GM12873 (cell line): ENCODE results near the gene ATP6V0C.

Experiments
- CTCF ChIP-seq: IDR thresholded peaks from 2 replicates; pipeline ENCODE4 v1.5.1; 2012; ENCODE audit warnings: low read depth, mild to moderate bottlenecking, moderate library complexity, low read length, control low read depth; ENCODE audit not compliant: insufficient read depth; ENCODE audit errors: missing control alignments

ATP6V0C gene

GRCh38 chr16:2529961-2530628 lies 16.3 kb downstream of the ATP6V0C start:
- TF ChIP-seq CTCF, result no peak

- no peak for TF ChIP-seq CTCF
Measured at GRCh38 chr16:2530629-2531318, 17.0 kb downstream of the ATP6V0C start.

- no peak for TF ChIP-seq CTCF
Measured at GRCh38 chr16:2531371-2531695, 17.6 kb downstream of the ATP6V0C start, which contains the start of gene CEMP1. CEMP1 (minus strand) TSS chr16:2531408; CDS start chr16:2531073, 335 bp downstream.

GRCh38 chr16:2531696-2532493 lies 18.1 kb downstream of the ATP6V0C start:
- no peak for TF ChIP-seq CTCF

- TF ChIP-seq CTCF, result no peak
Measured at GRCh38 chr16:2532494-2533141, 18.9 kb downstream of the ATP6V0C start.

- TF ChIP-seq CTCF, result no peak
Measured at GRCh38 chr16:2533912-2534311, 20.2 kb downstream of the ATP6V0C start.

GRCh38 chr16:2535625-2536013 lies 21.9 kb downstream of the ATP6V0C start:
- no peak for TF ChIP-seq CTCF
